Suprapubic skin (tissue), 3 donors: Measurements from ENCODE around the gene RYR3.

Source experiments
- CTCF ChIP-seq, 2 donors: fragments of 200-600 bp in 1 of 2; fragments of 450-650 bp in 1 of 2; sonication (generic) in 1 of 2; IDR thresholded peaks; one replicate each; pipeline ENCODE4 v1.5.1; 2016 to 2019; ENCODE audit warnings: antibody characterized with exemption in 2 of 2, mild to moderate bottlenecking in 1 of 2, moderate library complexity in 1 of 2
- EP300 ChIP-seq: sonication (generic); formaldehyde crosslinking; IDR thresholded peaks from one replicate; pipeline ENCODE4 v1.6.1; 2017; ENCODE audit warnings: antibody characterized with exemption

- TF ChIP-seq EP300: no peak
- no peak for TF ChIP-seq CTCF (IDR thresholded peaks at IDR 0.05)
Observed at GRCh38 chr15:33908406-33908805, 597.6 kb downstream of the RYR3 start.
